ENCODE results near the gene NRL. TPM values are rescaled to one million over a fixed set of nuclear protein-coding genes. Genes with fewer than 3 reads are reported as not detected.

The NRL gene
- total and polyA plus RNA-seq, 9 of the 15 experiments (the other 6 are each of a cell fraction or from before 2014, with no cell fraction given), result 0.07 to 2.7 (median 1.4) TPM; not detected in 1

- TF ChIP-seq MLLT1 (IDR thresholded peaks at IDR 0.05) (peak in 1 of 2 experiments; percentile 84; a peak in 1 of 4 replicates), ZNF583 (CRISPR knock-in tag; IDR thresholded peaks at IDR 0.05) (no peak), CBFA2T2 (conservative IDR thresholded peaks at IDR 0.05) (peak; percentile 50; the same call in 1 of the 2 replicates), PTTG1 (tag; IDR thresholded peaks at IDR 0.05; ENCODE audit: low read depth) (no peak), ARID1B (IDR thresholded peaks at IDR 0.05) (no peak), PPARD (CRISPR knock-in tag; IDR thresholded peaks at IDR 0.05) (no peak), ZNF764 (CRISPR knock-in tag; IDR thresholded peaks at IDR 0.05; ENCODE audit: low read depth) (no peak), MCM3 (IDR thresholded peaks at IDR 0.05) (no peak), NRF1 (conservative IDR thresholded peaks at IDR 0.05 in 1 of 2, IDR thresholded peaks at IDR 0.05 in 1 of 2) (peak; percentile 92 to 93), BMI1 (IDR thresholded peaks at IDR 0.05; ENCODE audit: low read length) (no peak), ZNF696 (CRISPR knock-in tag; conservative IDR thresholded peaks at IDR 0.05) (no peak), GATAD2A (IDR thresholded peaks at IDR 0.05) (no peak), ZNF217 (CRISPR knock-in tag; IDR thresholded peaks at IDR 0.05) (no peak), STAT5A (IDR thresholded peaks at IDR 0.05; ENCODE audit: borderline replicate concordance, low read length) (no peak), TFE3 (CRISPR knock-in tag; IDR thresholded peaks at IDR 0.05) (peak; percentile 34; the same call in 1 of the 2 replicates), ATF4 (CRISPR knock-in tag; IDR thresholded peaks at IDR 0.05) (no peak), RBM39 (optimal IDR thresholded peaks at IDR 0.05; ENCODE audit: low read depth, low read length) (no peak), HOXB6 (CRISPR knock-in tag; IDR thresholded peaks at IDR 0.05; ENCODE audit: borderline replicate concordance) (no peak), SRSF1 (IDR thresholded peaks at IDR 0.05; ENCODE audit: low read depth, low read length) (no peak), KLF13 (tag; IDR thresholded peaks at IDR 0.05; ENCODE audit: borderline replicate concordance, low read depth) (peak; percentile 91), SRSF3 (IDR thresholded peaks at IDR 0.05; ENCODE audit: insufficient read depth, low read length) (no peak), GTF3C2 (IDR thresholded peaks at IDR 0.05; ENCODE audit: borderline replicate concordance, extremely low read depth, insufficient read length) (no peak)
These were observed at the start of gene NRL, which contains the start of gene DCAF11 (continued) for GRCh38 chr14:24114532-24115421.
